ENCODE data around the gene CPVL. TPM values are rescaled to one million over a fixed set of nuclear protein-coding genes. Genes with fewer than 3 reads are reported as not detected.

Gene CPVL
- total RNA-seq, 2 donors from 2014 or later, result 1.4 TPM; not detected in 1

DNA sequence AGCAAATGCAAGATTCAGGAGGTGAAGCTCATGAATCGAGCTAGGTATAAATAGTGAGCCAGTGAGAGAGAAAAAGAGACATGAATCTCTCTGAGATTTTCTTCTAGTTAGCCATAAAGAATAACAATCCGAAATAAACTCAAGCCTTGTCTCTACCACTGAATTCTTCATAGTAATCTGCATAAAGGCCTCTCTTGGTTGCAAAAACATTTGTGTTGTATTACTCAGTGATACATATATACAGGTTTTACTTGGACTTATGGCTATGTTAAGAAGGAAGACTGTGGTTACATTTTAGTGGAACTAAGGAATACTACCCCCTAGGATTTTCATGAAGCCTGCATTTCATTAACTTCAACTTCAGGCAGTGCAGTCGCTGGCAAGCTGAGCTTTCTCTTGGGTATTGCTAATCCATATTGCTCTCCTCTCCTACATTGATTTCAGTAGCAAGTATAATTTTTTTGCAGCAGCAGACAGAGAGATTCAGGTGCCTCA is 115.5 kb downstream of the CPVL start:
- peaks cover 13% of the 10 kb centered on the region for H3K9me3 Mint-ChIP-seq
- H3K27me3 Mint-ChIP-seq, result peaks cover 5 to 14% of the 10 kb centered on the region in 2 donors
- DNase-seq (ENCODE audit: low spot score) (no peak), ATAC-seq (no peak)
- H3K27ac Mint-ChIP-seq, result no peak overlapping the region
- H3K4me1 Mint-ChIP-seq (ENCODE audit: low read depth in 2 of 2), result peaks cover 13 to 20% of the 10 kb centered on the region in 2 donors
- H3K36me3 Mint-ChIP-seq, result peaks cover 26% of the 10 kb centered on the region
- no peak overlapping the region for H3K4me3 Mint-ChIP-seq

DNA sequence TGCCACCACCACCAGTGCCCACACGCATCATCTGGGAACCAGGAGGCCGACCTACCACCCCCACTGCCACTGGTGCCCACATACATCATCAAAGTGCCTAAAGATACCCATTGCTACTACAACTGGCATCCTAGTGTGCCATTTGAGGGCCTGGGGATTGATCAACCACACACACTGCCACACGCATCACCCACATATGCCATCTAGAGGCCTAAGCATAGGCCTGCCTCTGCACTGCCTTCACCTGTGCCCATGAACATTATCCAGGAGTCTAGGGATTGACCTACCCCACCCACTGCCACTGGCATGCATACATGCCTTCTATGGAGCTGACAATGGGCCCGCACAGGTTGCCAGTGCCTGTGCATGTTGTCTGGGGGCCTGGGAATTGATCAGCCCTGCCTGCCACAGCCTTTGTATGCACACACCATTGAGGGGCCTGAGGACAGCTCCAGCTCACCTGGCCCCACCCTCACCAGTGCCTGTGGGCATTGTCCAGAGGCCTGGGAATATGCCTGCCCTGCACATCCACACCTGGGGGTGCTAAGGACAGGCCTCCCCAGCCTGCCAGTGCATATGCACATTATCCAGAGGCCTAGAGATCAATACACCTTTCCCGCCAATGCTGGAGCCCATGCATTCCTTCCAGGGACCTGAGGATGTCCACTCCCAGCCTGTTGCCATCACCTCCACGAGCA is 123.9 kb downstream of the CPVL start:
- Mint-ChIP-seq H3K36me3 (peaks cover 40% of the 10 kb centered on the region), H3K9me3 (peaks cover 15% of the 10 kb centered on the region), H3K4me3 (no peak overlapping the region), H3K27me3 (peaks cover 5 to 9% of the 10 kb centered on the region in 2 donors), H3K27ac (no peak overlapping the region), H3K4me1 (ENCODE audit: low read depth in 2 of 2) (no peaks in the 10 kb centered on the region)
- DNase-seq (ENCODE audit: low spot score), result no peak
- no peak for ATAC-seq

DNA sequence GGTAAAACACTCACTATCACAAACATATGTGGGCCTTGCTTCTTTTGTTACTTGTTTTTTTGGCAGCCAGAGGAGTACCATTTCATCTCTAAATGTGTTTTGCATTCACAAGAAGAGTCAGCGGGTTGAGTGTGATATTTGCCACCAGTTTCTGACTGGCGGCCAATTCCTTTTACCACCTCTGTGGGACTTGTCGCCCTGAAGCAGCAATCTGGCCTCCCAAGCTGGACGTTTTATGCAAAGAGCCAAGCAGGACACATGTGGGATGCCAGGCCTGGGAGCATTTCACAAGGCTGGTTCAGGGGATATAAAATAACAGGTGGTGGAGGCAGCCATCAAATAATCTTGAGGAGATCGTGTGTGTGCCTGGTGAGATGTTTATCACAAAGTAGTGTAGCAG is 126.4 kb downstream of the CPVL start:
- ATAC-seq, result no peak
- Mint-ChIP-seq H3K4me1 (ENCODE audit: low read depth in 2 of 2) (no peaks in the 10 kb centered on the region), H3K27me3 (peaks cover 0 to 5% of the 10 kb centered on the region in 2 donors), H3K4me3 (no peak overlapping the region), H3K36me3 (peaks cover 15% of the 10 kb centered on the region), H3K27ac (no peak overlapping the region), H3K9me3 (peaks cover 7% of the 10 kb centered on the region)
- DNase-seq (ENCODE audit: low spot score), result no peak

DNA sequence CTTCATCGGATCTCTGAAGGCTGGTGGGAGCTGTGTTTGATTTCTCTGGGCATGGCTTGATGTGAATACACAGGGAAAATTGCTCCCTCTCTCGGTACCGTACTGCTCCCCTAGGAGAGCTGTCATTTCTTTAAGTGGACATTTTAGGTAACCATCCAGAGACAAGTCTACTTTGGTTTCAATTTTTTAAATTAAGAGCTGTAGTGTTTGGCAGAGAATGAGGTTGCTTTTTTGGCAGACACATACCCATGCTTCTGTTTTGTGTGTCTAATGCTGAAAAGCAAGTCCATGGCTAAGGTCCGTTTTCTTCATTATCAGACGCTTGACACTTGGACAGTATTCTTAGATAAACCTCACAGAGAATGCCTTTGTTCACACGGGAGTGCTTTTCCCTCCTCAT is 127.0 kb downstream of the CPVL start:
- Mint-ChIP-seq H3K4me1 (ENCODE audit: low read depth in 2 of 2) (no peaks in the 10 kb centered on the region), H3K36me3 (peaks cover 10% of the 10 kb centered on the region), H3K4me3 (no peak overlapping the region), H3K27me3 (peaks cover 0 to 2% of the 10 kb centered on the region in 2 donors), H3K9me3 (peaks cover 4% of the 10 kb centered on the region), H3K27ac (no peak overlapping the region)
- no peak for DNase-seq (ENCODE audit: low spot score)
- no peak for ATAC-seq

DNA sequence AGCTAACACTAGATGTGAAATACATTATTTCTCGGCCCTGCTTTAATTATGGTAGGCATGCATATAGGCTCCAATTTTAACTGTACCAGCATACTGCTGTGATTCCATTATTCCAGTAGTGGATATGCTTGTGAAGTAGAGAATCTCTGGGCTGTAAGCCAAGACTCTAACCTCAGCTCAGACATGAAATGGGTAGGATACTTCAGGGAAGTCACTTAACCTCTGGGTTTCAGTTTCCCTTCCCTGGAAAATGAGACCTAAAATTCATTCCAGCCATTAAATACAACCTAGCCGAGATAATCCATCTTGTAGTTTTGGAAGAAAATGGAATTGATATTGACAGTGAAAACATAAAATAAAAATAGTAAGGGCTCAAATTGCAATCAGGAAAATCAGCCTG is 128.6 kb downstream of the CPVL start:
- Mint-ChIP-seq H3K27me3 (peaks cover 0 to 2% of the 10 kb centered on the region in 2 donors), H3K36me3 (no peaks in the 10 kb centered on the region), H3K9me3 (no peaks in the 10 kb centered on the region), H3K4me1 (ENCODE audit: low read depth in 2 of 2) (no peaks in the 10 kb centered on the region), H3K27ac (no peak overlapping the region), H3K4me3 (no peak overlapping the region)
- DNase-seq (ENCODE audit: low spot score) (no peak), ATAC-seq (no peak)

DNA sequence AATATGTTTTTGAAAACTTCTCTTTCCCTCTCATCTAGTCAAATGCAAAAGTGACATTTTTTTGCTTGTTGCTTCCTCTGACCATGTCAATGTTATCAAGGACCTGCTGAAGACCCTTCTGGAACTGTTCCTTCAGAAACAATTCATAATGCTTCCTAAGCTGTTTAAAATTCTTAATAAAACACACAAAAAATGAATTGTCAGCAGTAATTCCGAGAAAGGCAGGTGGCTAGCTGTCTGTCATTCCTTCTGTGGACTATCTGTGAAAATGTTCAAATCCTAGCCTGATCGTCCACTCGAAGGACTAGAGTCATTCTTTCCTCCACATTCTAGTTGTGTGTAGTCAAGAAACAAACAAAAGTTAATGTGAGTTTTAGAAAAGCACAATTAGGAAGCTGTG is 131.6 kb downstream of the CPVL start:
- Mint-ChIP-seq H3K4me1 (ENCODE audit: low read depth in 2 of 2) (no peaks in the 10 kb centered on the region), H3K36me3 (no peaks in the 10 kb centered on the region), H3K9me3 (no peaks in the 10 kb centered on the region), H3K27me3 (peaks cover 0 to 2% of the 10 kb centered on the region in 2 donors), H3K4me3 (no peak overlapping the region), H3K27ac (no peak overlapping the region)
- ATAC-seq (no peak), DNase-seq (ENCODE audit: low spot score) (no peak)

DNA sequence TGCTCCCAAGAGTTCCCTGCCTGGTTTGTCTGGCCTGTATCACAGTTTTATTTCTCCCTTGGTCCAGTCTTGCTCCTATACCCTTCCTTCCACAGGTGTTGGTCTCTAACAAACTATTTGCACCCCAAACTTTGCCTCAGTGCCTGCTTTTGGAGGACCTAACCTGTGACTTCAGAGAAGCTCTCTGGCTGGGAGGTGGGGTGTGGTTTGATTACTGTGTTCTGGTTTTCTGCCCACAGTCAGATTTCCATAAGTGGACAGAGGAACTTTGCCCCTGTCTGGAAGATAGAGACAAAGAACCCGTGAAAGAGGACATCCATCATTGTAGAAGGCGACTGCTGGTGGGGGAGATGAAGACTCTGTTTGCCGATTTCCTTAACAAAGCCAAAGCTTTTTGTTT is 132.4 kb downstream of the CPVL start:
- DNase-seq (ENCODE audit: low spot score) (no peak), ATAC-seq (no peak)
- no peak overlapping the region for H3K4me3 Mint-ChIP-seq
- H3K4me1 Mint-ChIP-seq (ENCODE audit: low read depth in 2 of 2), result no peaks in the 10 kb centered on the region
- H3K27me3 Mint-ChIP-seq, result peaks cover 0 to 5% of the 10 kb centered on the region in 2 donors
- no peaks in the 10 kb centered on the region for H3K9me3 Mint-ChIP-seq
- no peak overlapping the region for H3K27ac Mint-ChIP-seq
- H3K36me3 Mint-ChIP-seq, result no peaks in the 10 kb centered on the region

DNA sequence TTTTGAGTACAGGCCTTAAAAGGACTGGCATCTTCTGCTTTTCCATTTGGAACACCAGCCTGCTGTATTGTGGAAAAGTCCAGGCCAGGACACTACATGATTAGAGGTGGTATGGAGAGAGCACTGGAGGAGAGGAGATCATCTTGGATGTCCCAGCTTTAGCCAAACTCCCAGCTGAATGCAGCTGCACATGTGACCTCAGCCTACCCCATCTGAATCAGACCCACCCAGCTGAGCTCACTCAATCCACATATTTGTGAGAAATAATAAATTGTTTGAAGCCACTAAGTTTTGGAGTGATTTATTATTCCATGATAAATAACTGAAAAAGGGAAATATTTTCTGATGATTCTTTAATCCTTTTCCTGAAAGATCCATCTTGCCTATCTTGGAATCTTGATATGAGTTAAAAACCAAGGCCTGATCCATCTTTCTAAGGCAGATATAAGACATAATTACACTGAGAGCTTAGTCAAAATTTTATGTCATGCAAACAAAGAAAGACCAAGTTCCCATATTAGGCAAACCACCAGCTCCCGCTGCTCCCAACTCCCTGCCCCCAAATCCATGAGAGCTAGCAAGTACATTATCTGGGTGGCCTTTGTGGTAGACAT is 133.1 kb downstream of the CPVL start:
- ATAC-seq (no peak), DNase-seq (ENCODE audit: low spot score) (no peak)
- H3K27me3 Mint-ChIP-seq, result peaks cover under 1 to 8% of the 10 kb centered on the region in 2 donors
- no peaks in the 10 kb centered on the region for H3K36me3 Mint-ChIP-seq
- no peaks in the 10 kb centered on the region for H3K9me3 Mint-ChIP-seq
- H3K27ac Mint-ChIP-seq, result no peak overlapping the region
- H3K4me1 Mint-ChIP-seq (ENCODE audit: low read depth in 2 of 2), result no peaks in the 10 kb centered on the region
- no peak overlapping the region for H3K4me3 Mint-ChIP-seq

DNA sequence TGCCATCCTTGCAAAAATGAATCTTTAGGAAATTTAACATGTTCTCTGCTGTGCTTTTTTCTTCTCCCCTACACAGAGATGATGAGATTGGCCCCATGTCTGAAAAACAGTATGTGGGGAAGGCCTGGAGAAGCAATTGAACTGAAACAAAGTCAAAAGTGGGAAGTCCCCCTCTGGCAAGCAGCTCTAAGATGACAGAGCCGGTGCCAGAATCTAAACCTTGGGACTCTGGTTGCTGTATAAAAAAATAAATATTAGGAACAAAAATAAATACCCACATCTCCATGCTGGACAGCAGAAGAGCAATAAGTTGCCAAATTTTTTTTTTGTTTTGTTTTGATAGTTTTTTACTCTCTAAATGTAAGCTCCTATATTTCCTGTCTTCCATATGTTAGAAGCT is 136.4 kb downstream of the CPVL start:
- H3K27me3 Mint-ChIP-seq, result peaks cover 12 to 14% of the 10 kb centered on the region in 2 donors
- no peak overlapping the region for H3K4me3 Mint-ChIP-seq
- H3K36me3 Mint-ChIP-seq, result no peaks in the 10 kb centered on the region
- DNase-seq (ENCODE audit: low spot score), result no peak
- no peaks in the 10 kb centered on the region for H3K9me3 Mint-ChIP-seq
- H3K27ac Mint-ChIP-seq, result no peak overlapping the region
- H3K4me1 Mint-ChIP-seq (ENCODE audit: low read depth in 2 of 2), result no peaks in the 10 kb centered on the region
- ATAC-seq, result no peak

DNA sequence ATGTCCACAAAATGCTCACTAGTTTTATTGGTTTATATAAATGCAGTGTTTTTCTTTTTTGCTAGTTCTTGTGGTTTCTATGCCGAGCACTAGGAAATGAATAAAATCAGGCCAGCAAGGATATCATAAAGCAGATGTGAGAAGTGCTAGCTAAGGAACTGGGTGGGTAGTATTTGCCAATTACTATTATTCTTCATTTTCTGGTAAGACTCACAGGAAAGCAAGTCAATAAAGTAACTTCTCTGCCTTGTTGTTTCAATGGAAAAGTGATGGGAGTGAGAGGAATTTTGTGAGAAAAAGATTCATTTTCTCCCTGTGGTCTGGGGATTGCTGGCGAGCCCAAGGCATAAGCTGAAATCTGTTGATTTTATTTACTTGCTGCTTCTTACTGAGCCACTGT is 137.7 kb downstream of the CPVL start:
- H3K27me3 Mint-ChIP-seq, result peaks cover 12 to 14% of the 10 kb centered on the region in 2 donors
- H3K9me3 Mint-ChIP-seq, result no peaks in the 10 kb centered on the region
- H3K4me3 Mint-ChIP-seq, result no peak overlapping the region
- H3K36me3 Mint-ChIP-seq, result no peaks in the 10 kb centered on the region
- no peak for ATAC-seq
- H3K27ac Mint-ChIP-seq, result no peak overlapping the region
- no peak for DNase-seq (ENCODE audit: low spot score)
- H3K4me1 Mint-ChIP-seq (ENCODE audit: low read depth in 2 of 2), result no peaks in the 10 kb centered on the region

DNA sequence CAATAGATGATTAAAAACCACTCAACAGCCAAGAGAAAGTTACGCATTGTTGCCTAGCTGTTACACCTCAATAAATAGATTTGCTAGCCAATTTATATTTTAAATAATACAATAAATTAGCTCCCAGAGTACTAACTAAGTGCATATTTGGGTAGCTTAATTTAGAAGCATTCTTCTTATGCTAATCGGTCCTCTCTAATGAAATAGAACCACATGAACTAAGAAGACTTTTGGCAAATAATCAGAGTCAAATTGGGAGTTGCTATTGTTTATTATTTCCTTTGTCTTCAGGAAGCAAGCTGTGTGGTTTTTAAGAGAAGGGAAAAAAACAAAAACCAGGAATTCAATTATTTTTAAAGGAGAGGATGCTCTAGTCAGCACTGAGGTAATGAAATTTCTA is 139.2 kb downstream of the CPVL start:
- H3K9me3 Mint-ChIP-seq, result no peaks in the 10 kb centered on the region

DNA sequence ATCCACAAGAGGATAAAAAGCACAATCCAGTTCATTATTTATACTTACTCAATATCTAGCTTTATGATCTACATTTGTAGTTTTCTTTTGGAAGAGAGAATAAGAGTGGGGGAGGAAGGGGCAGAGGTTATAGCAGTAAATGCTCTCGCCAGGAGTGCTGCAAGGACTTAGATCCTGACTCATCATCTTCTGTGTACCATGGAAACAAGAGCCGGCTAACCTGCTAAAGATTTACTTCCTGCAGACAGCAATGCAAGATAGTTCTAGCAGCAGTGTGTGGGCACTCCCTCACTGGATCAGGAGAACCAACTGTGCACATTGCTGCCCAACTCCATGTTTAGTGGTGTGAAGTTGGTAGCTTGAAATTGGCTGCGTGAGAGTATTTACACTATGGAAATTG is 140.5 kb downstream of the CPVL start:
- Mint-ChIP-seq H3K4me1 (ENCODE audit: low read depth in 2 of 2) (no peaks in the 10 kb centered on the region), H3K9me3 (no peaks in the 10 kb centered on the region), H3K4me3 (no peak overlapping the region), H3K27me3 (peaks cover 15 to 22% of the 10 kb centered on the region in 2 donors), H3K27ac (no peak overlapping the region), H3K36me3 (no peaks in the 10 kb centered on the region)
- DNase-seq (ENCODE audit: low spot score) (no peak), ATAC-seq (no peak)

More for the DNA sequence above, 139.2 kb downstream of the CPVL start:
- H3K4me1 Mint-ChIP-seq (ENCODE audit: low read depth in 2 of 2), result no peaks in the 10 kb centered on the region
- no peak for DNase-seq (ENCODE audit: low spot score)
- peaks cover 14 to 22% of the 10 kb centered on the region in 2 donors for H3K27me3 Mint-ChIP-seq
- H3K4me3 Mint-ChIP-seq, result no peak overlapping the region
- no peak overlapping the region for H3K27ac Mint-ChIP-seq
- no peaks in the 10 kb centered on the region for H3K36me3 Mint-ChIP-seq
- no peak for ATAC-seq

DNA sequence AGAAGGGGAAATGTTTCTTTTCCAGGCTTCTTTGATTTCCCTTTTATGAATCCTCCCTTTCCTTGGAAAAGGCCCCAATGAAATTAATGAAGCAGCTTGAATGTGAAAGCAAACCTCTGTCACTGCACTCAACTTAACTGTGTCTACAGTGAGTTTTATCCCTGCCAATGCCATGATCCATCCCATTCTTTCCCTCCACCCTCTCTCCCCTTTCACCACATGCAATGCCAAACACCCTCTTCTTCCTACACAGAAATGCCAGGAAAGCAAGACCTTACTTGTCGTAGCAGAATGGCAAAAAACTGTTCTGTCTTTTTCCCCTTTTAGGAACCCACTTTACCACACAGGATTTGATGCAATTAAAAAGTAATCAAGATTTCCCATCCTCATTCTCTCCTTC is 140.9 kb downstream of the CPVL start:
- Mint-ChIP-seq H3K4me3 (no peak overlapping the region), H3K27ac (no peak overlapping the region), H3K9me3 (no peaks in the 10 kb centered on the region), H3K4me1 (ENCODE audit: low read depth in 2 of 2) (no peaks in the 10 kb centered on the region), H3K27me3 (peaks cover 18 to 22% of the 10 kb centered on the region in 2 donors), H3K36me3 (no peaks in the 10 kb centered on the region)
- DNase-seq (ENCODE audit: low spot score), result no peak
- ATAC-seq, result no peak

DNA sequence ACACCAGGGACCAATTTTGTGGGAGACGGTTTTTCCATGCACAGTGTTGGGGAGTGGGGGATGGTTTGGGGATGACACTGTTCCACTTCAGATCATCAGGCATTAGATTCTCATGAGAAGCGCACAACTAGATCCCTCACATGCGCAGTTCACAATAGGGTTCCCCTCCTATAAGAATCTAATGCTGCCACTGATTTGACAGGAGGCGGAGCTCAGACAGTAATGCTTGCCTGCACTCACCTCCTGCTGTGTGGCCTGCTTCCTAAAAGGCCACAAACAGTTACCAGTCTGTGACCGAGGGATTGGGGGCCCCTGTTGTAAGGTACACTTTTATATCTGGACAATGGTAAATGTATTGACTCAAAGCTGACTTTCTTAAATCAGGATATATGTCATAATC is 142.6 kb downstream of the CPVL start:
- ATAC-seq, result no peak
- Mint-ChIP-seq H3K36me3 (no peaks in the 10 kb centered on the region), H3K27me3 (peaks cover 19 to 30% of the 10 kb centered on the region in 2 donors), H3K4me3 (no peak overlapping the region), H3K27ac (no peak overlapping the region), H3K9me3 (no peaks in the 10 kb centered on the region), H3K4me1 (ENCODE audit: low read depth in 2 of 2) (no peaks in the 10 kb centered on the region)
- no peak for DNase-seq (ENCODE audit: low spot score)
